ENCODE data around the gene EPB41.

- no peak for TF ChIP-seq CTCF (IDR thresholded peaks at IDR 0.05)
- TF ChIP-seq POLR2A (IDR thresholded peaks at IDR 0.05): no peak
- TF ChIP-seq POLR2AphosphoS5 (IDR thresholded peaks at IDR 0.05): no peak
Measured at GRCh38 chr1:28895896-28896608, 18.3 kb upstream of the EPB41 start.

All from prostate gland (tissue), 2 donors.